Lower lobe of right lung (tissue), 2 donors: ENCODE results near the gene MEF2B. TPM values are rescaled to one million over a fixed set of nuclear protein-coding genes. Genes with fewer than 3 reads are reported as not detected.
"Not testable (repeated sequence)": the region's sequence is repeated elsewhere in the genome, so short reads cannot be mapped to it uniquely, and the experiment has no call there.

Experiments used
- ATAC-seq, 2 donors: fragments of 200-7000 bp; cut with Tn5 transposase; one replicate each; pipeline ENCODE4 v1.9.1; 2020 to 2022; ENCODE audit warnings: mild to moderate bottlenecking in 2 of 2, moderate library complexity in 2 of 2
- DNase-seq: peaks from one replicate; pipeline ENCODE4 v3.0.0-alpha.2; 2020
- H3K27ac ChIP-seq: fragments of 200-600 bp; one replicate; pipeline ENCODE4 v1.8.0; 2022
- H3K27me3 ChIP-seq: fragments of 200-600 bp; one replicate; pipeline ENCODE4 v1.8.0; 2022; ENCODE audit warnings: low read depth
- H3K36me3 ChIP-seq: fragments of 200-600 bp; one replicate; pipeline ENCODE4 v1.8.0; 2022; ENCODE audit warnings: mild to moderate bottlenecking
- H3K4me1 ChIP-seq: fragments of 200-600 bp; one replicate; pipeline ENCODE4 v1.8.0; 2022
- H3K4me3 ChIP-seq: fragments of 200-600 bp; one replicate; pipeline ENCODE4 v1.8.0; 2022; ENCODE audit warnings: mild to moderate bottlenecking
- H3K9me3 ChIP-seq: fragments of 200-600 bp; one replicate; pipeline ENCODE4 v1.8.0; 2022
- intact Hi-C: fragments of 100-400 bp; cut with DNase I; formaldehyde crosslinking; loops from one replicate; pipeline ENCODE4 v1.11.0; 2022
- total RNA-seq: library from RNA; stranded (reverse); fragmentation: NEBNext Ultra II Directional; extraction: Animal tissue kit (Norgen Biotek cat#: 25700); gene quantifications from one replicate; pipeline ENCODE4 v1.2.1, GENCODE V29; 2021
- TF ChIP-seq, protein P1 (sequence below): fragments of 200-600 bp; IDR thresholded peaks from one replicate; pipeline ENCODE4 v1.8.0; 2022; ENCODE audit warnings: antibody characterized with exemption, mild to moderate bottlenecking
- donor health status: DM: no; HTN: yes; CAD: no; lungs with severe emphysema.

Gene MEF2B
- total RNA-seq, 1 donor from 2014 or later = 2.7 TPM

DNA sequence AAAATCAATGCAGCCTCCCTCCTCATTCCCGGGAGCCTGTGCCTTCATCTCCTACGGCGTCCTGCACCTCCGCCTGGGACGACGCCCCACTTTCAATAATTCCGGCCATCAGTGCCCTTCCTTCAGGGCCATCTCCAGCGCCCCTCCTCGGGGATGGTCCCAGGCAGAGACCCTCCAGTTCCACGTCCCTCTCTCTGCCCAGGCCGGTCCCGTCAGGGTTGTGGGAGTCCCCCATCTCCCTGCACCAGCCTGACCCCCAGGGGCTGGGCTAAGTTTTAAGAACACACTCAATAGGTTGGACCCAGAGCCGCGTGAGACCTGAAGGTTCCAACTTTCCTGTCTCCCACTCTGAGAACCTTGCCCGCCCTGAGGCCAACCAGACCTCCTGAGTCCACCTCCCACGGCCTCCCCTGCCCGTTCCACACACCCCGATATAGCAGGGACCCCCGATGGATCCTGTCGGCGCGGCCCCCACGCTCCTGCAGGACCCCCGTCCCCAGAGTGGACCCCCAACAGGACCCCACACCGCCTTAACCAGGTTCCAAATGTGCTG, 32.4 kb downstream of the MEF2B start:
- Histone ChIP-seq H3K27ac (peak overlapping the region; percentile 83), H3K4me1 (peaks cover 10% of the 10 kb centered on the region), H3K9me3 (no peaks in the 10 kb centered on the region), H3K36me3 (no peaks in the 10 kb centered on the region), H3K4me3 (peak overlapping the region; percentile 85), H3K27me3 (no peaks in the 10 kb centered on the region)
- TF ChIP-seq, protein P1, sequence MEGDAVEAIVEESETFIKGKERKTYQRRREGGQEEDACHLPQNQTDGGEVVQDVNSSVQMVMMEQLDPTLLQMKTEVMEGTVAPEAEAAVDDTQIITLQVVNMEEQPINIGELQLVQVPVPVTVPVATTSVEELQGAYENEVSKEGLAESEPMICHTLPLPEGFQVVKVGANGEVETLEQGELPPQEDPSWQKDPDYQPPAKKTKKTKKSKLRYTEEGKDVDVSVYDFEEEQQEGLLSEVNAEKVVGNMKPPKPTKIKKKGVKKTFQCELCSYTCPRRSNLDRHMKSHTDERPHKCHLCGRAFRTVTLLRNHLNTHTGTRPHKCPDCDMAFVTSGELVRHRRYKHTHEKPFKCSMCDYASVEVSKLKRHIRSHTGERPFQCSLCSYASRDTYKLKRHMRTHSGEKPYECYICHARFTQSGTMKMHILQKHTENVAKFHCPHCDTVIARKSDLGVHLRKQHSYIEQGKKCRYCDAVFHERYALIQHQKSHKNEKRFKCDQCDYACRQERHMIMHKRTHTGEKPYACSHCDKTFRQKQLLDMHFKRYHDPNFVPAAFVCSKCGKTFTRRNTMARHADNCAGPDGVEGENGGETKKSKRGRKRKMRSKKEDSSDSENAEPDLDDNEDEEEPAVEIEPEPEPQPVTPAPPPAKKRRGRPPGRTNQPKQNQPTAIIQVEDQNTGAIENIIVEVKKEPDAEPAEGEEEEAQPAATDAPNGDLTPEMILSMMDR = no peak
- DNase-seq (no peak), ATAC-seq (peak; percentile 7 to 34)
- intact Hi-C loops = no loop called here

- H3K9me3 ChIP-seq = peaks cover 12% of the 10 kb centered on the region
- DNase-seq, H3K27ac ChIP-seq, H3K4me3 ChIP-seq, intact Hi-C loops, H3K27me3 ChIP-seq, H3K36me3 ChIP-seq, ATAC-seq: not testable (repeated sequence)
- peaks cover 10% of the 10 kb centered on the region for H3K4me1 ChIP-seq
These were observed 34.4 kb downstream of the MEF2B start for GRCh38 chr19:19135713-19136112.

DNA sequence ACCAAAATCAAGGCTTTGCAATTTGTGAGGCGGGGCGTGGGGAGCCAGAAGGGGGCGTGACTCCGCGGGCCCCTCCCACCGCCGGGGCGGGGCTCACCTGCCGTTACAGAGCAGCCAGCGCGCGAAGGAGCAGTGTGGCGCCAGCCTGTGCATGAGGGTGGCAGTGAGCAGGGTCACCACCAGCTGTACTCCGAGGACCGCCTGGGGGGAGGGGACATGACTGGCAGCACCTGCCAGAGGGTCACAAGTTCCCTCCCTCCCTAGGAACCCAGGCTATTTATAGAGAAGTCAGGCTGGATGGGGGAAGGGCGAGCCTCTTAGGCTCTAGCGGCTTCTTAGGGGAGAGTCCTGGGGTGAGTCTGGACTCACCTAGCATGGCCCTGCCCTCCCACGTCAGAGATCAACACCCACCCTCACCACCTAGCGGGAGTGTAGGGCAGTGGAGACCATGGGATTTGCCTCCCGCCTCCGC, 35.3 kb downstream of the MEF2B start:
- TF ChIP-seq, protein P1 = no peak
- H3K36me3 ChIP-seq = no peaks in the 10 kb centered on the region
- peaks cover 10% of the 10 kb centered on the region for H3K4me1 ChIP-seq
- intact Hi-C loops = no loop called here
- H3K27ac ChIP-seq = no peak overlapping the region
- ATAC-seq (peak in 1 of 2 donors; percentile 36), DNase-seq (peak; percentile 67)
- H3K4me3 ChIP-seq = peak overlapping the region; percentile 23
- no peaks in the 10 kb centered on the region for H3K27me3 ChIP-seq
- peaks cover 12% of the 10 kb centered on the region for H3K9me3 ChIP-seq

- Histone ChIP-seq H3K4me3 (no peak overlapping the region), H3K4me1 (peaks cover 10% of the 10 kb centered on the region), H3K36me3 (no peaks in the 10 kb centered on the region), H3K27me3 (no peaks in the 10 kb centered on the region), H3K9me3 (peaks cover 12% of the 10 kb centered on the region), H3K27ac (no peak overlapping the region)
- intact Hi-C loops = no loop called here
- DNase-seq (no peak), ATAC-seq (no peak)
- TF ChIP-seq, protein P1 = no peak
These were observed 36.1 kb downstream of the MEF2B start for GRCh38 chr19:19133985-19134384.

DNA sequence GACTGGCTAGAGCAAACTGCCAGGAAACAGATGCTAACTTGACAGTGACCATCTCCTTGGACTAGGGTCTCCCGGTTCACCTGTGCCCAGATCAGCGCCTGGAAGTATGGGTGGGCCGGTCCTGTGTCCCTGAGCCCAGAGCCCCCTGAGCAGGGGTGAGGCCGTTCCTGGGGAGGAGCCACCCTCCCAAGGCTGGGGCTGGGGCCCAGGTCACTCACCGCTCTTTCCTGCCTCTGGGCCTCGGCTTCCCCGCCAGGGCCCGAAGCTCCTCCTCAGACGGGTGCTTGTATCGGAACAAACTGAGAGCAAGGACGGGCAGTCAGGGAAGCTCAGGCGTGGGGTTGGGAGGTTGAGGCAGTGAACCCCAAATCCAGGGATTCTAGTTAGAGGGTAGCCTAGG, 37.2 kb downstream of the MEF2B start:
- H3K36me3 ChIP-seq = no peaks in the 10 kb centered on the region
- peaks cover 10% of the 10 kb centered on the region for H3K4me1 ChIP-seq
- DNase-seq = no peak
- H3K9me3 ChIP-seq = peaks cover 12% of the 10 kb centered on the region
- intact Hi-C loops = no loop called here
- TF ChIP-seq, protein P1 = no peak
- no peak for ATAC-seq
- no peaks in the 10 kb centered on the region for H3K27me3 ChIP-seq
- no peak overlapping the region for H3K4me3 ChIP-seq
- H3K27ac ChIP-seq = no peak overlapping the region

DNA sequence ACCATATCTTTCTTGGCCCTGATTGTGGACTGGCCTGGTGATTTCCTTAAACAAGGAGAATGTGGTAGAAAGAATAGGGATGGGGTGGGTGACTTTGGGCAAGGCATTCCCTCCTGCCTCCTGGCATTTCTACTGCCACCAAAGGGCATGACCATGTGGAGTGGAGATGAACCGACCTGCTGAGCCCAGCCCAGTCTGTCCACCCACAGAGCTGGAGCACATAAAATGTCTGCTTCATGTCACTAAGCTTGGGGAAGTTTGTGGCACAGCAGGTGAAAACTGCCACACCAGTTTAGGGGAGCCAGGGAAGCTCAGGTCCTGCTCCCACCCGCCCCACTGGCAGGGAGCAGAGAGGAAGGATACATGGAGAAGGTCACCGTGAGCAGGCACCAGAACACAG, 38.1 kb downstream of the MEF2B start:
- Histone ChIP-seq H3K27me3 (no peaks in the 10 kb centered on the region), H3K9me3 (peaks cover 12% of the 10 kb centered on the region), H3K4me3 (no peak overlapping the region), H3K27ac (no peak overlapping the region), H3K36me3 (no peaks in the 10 kb centered on the region), H3K4me1 (peaks cover 2% of the 10 kb centered on the region)
- DNase-seq (no peak), ATAC-seq (no peak)
- intact Hi-C loops = no loop called here
- TF ChIP-seq, protein P1 = no peak
